ENCODE data around the gene TNFAIP8L1. TPM values are rescaled to one million over a fixed set of nuclear protein-coding genes. Genes with fewer than 3 reads are reported as not detected.

Gene TNFAIP8L1
- total and polyA plus RNA-seq, 4 donors: 15.6 to 29.0 (median 20.1) TPM

GRCh38 chr19:4642625-4643024 is 3.3 kb downstream of the TNFAIP8L1 start:
- Histone ChIP-seq H3K9me3 (ENCODE audit: control insufficient read depth in 4 of 4, low read length in 3 of 4) (no peaks in the 10 kb centered on the region), H3K9ac (ENCODE audit: low read depth in 1 of 2, low read length in 2 of 2) (no peak overlapping the region), H3K36me3 (ENCODE audit: control insufficient read depth in 4 of 4, insufficient read depth in 3 of 4, low read depth in 1 of 4, low read length in 3 of 4) (peaks cover 0 to 2% (median 0%) of the 10 kb centered on the region in 4 donors), H3K4me3 (ENCODE audit: low read depth in 1 of 3, low read length in 3 of 3) (no peak overlapping the region), H3K27me3 (ENCODE audit: control insufficient read depth in 4 of 4, insufficient read depth in 4 of 4, low read length in 3 of 4) (no peaks in the 10 kb centered on the region), H3K4me1 (ENCODE audit: control insufficient read depth in 4 of 4, insufficient read depth in 4 of 4, low read length in 3 of 4) (peaks cover 4 to 25% (median 23%) of the 10 kb centered on the region in 4 donors), H3K27ac (ENCODE audit: low read depth in 1 of 2, low read length in 2 of 2) (no peak overlapping the region)
- TF ChIP-seq TAF1 (conservative IDR thresholded peaks at IDR 0.05) (no peak), GABPA (IDR thresholded peaks at IDR 0.05 in 1 of 2, conservative IDR thresholded peaks at IDR 0.05 in 1 of 2) (no peak), REST (IDR thresholded peaks at IDR 0.05) (no peak), ATF3 (IDR thresholded peaks at IDR 0.05) (no peak), SP1 (IDR thresholded peaks at IDR 0.05) (no peak), JUND (IDR thresholded peaks at IDR 0.05) (no peak), ZBTB33 (IDR thresholded peaks at IDR 0.05) (no peak), HNF4G (IDR thresholded peaks at IDR 0.05) (no peak), RAD21 (IDR thresholded peaks at IDR 0.05) (no peak), MAX (IDR thresholded peaks at IDR 0.05) (no peak), HNF4A (conservative IDR thresholded peaks at IDR 0.05) (no peak), RXRA (IDR thresholded peaks at IDR 0.05) (no peak), NR2F2 (IDR thresholded peaks at IDR 0.05) (no peak), FOXA2 (IDR thresholded peaks at IDR 0.05) (no peak), EGR1 (IDR thresholded peaks at IDR 0.05; ENCODE audit: low read depth in 2 of 2) (no peak)
- no peak for DNase-seq (ENCODE audit: low spot score)
- WGBS: 94% methylated on average over 6 of the region's 6 CpGs

- H3K27ac ChIP-seq (ENCODE audit: low read depth in 1 of 2, low read length in 2 of 2): no peak overlapping the region
- H3K9ac ChIP-seq (ENCODE audit: low read depth in 1 of 2, low read length in 2 of 2): no peak overlapping the region
- peaks cover 7 to 43% (median 28%) of the 10 kb centered on the region in 4 donors for H3K4me1 ChIP-seq (ENCODE audit: control insufficient read depth in 4 of 4, insufficient read depth in 4 of 4, low read length in 3 of 4)
- no peak for DNase-seq (ENCODE audit: low spot score)
- TF ChIP-seq HNF4A (conservative IDR thresholded peaks at IDR 0.05) (no peak), EGR1 (IDR thresholded peaks at IDR 0.05; ENCODE audit: low read depth in 2 of 2) (no peak), RXRA (IDR thresholded peaks at IDR 0.05) (no peak), RAD21 (IDR thresholded peaks at IDR 0.05) (no peak), JUND (IDR thresholded peaks at IDR 0.05) (no peak), TAF1 (conservative IDR thresholded peaks at IDR 0.05) (no peak), ATF3 (IDR thresholded peaks at IDR 0.05) (no peak), HNF4G (IDR thresholded peaks at IDR 0.05) (no peak), SP1 (IDR thresholded peaks at IDR 0.05) (no peak), MAX (IDR thresholded peaks at IDR 0.05) (no peak)
- H3K4me3 ChIP-seq (ENCODE audit: low read depth in 1 of 3, low read length in 3 of 3): no peak overlapping the region
- 87% methylated on average over 4 of the region's 4 CpGs for WGBS
- H3K36me3 ChIP-seq (ENCODE audit: control insufficient read depth in 4 of 4, insufficient read depth in 3 of 4, low read depth in 1 of 4, low read length in 3 of 4): peaks cover 0 to 2% (median 0%) of the 10 kb centered on the region in 4 donors
- H3K9me3 ChIP-seq (ENCODE audit: control insufficient read depth in 4 of 4, low read length in 3 of 4): no peaks in the 10 kb centered on the region
- H3K27me3 ChIP-seq (ENCODE audit: control insufficient read depth in 4 of 4, insufficient read depth in 4 of 4, low read length in 3 of 4): no peaks in the 10 kb centered on the region
Measured at GRCh38 chr19:4645718-4646117, 6.4 kb downstream of the TNFAIP8L1 start.

Data from liver (tissue), 9 donors.